ENCODE results near the gene TUT4. TPM values are rescaled to one million over a fixed set of nuclear protein-coding genes. Genes with fewer than 3 reads are reported as not detected.

TUT4 gene
- total RNA-seq, 1 donor from 2014 or later: 44.2 TPM

DNA sequence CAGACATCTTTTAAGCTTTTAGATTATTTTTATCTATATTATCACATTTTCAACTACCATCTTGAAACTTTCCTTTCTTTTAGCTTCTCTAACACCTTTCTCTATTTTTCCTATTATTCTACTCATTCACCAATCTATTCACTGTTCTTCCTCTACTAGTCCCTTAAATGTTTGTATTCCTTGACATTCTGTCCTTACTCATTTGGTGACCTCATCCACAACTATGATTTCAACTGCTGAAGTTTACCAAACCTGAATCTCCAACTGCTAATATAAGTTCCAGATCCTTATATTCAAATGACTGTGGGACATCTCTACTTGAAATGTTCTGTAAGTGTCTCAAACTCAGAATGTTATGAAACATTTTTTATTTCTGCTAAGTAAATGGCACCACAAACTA lies 49.2 kb downstream of the TUT4 start:
- H3K27ac ChIP-seq: no peak overlapping the region
- TF ChIP-seq, protein P1, sequence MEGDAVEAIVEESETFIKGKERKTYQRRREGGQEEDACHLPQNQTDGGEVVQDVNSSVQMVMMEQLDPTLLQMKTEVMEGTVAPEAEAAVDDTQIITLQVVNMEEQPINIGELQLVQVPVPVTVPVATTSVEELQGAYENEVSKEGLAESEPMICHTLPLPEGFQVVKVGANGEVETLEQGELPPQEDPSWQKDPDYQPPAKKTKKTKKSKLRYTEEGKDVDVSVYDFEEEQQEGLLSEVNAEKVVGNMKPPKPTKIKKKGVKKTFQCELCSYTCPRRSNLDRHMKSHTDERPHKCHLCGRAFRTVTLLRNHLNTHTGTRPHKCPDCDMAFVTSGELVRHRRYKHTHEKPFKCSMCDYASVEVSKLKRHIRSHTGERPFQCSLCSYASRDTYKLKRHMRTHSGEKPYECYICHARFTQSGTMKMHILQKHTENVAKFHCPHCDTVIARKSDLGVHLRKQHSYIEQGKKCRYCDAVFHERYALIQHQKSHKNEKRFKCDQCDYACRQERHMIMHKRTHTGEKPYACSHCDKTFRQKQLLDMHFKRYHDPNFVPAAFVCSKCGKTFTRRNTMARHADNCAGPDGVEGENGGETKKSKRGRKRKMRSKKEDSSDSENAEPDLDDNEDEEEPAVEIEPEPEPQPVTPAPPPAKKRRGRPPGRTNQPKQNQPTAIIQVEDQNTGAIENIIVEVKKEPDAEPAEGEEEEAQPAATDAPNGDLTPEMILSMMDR (IDR thresholded peaks at IDR 0.05): no peak
- intact Hi-C loops (cut with DNase I): no loop called here
- no peaks in the 10 kb centered on the region for H3K4me1 ChIP-seq
- DNase-seq: no peak
- no peak for ATAC-seq
- H3K27me3 ChIP-seq: no peaks in the 10 kb centered on the region
- H3K4me3 ChIP-seq: no peak overlapping the region
- H3K36me3 ChIP-seq: peaks cover 3% of the 10 kb centered on the region
- H3K9me3 ChIP-seq: no peaks in the 10 kb centered on the region

DNA sequence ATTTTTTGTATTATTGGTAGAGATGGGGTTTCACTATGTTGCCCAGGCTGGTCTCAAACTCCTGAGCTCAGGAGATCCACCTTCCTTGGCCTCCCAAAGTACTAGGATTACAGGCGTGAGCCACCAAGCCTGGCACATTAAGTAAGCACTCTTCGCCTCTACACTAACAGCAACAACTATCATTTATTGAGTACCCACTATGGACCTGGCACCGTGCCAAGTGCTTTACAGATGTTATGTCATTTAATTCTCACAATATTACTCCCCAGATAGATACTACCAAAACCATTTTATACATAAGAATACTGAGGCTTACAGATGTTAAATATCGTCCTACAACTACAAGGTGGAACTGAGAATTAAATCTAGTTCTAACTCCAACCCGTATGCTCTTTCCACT lies 50.1 kb downstream of the TUT4 start:
- intact Hi-C loops (cut with DNase I): no loop called here
- Histone ChIP-seq H3K36me3 (peaks cover 3% of the 10 kb centered on the region), H3K27ac (no peak overlapping the region), H3K27me3 (no peaks in the 10 kb centered on the region), H3K4me3 (no peak overlapping the region), H3K9me3 (no peaks in the 10 kb centered on the region), H3K4me1 (no peaks in the 10 kb centered on the region)
- TF ChIP-seq, protein P1 (IDR thresholded peaks at IDR 0.05): no peak
- ATAC-seq (no peak), DNase-seq (no peak)

DNA sequence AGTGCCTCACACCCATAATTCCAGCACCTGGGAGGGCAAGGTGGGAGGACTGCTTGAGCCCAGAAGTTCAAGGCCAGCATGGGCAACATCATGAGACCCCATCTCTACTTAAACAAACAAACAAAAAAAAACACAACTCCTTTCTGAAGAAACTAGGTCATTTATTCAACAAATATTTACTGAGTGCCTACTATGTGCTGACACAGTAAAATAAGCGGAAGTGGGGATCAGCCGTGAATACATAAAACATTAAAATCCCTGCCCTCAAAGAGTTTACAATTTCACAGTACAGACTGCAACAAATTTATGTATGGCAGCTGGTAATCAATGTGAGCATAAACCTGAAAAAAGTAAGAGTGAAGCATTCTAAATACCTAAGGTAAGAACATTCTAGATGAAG lies 65.3 kb downstream of the TUT4 start:
- Histone ChIP-seq H3K4me3 (no peak overlapping the region), H3K4me1 (no peaks in the 10 kb centered on the region), H3K27me3 (no peaks in the 10 kb centered on the region), H3K36me3 (peaks cover 17% of the 10 kb centered on the region), H3K27ac (no peak overlapping the region), H3K9me3 (no peaks in the 10 kb centered on the region)
- DNase-seq (no peak), ATAC-seq (no peak)
- intact Hi-C loops (cut with DNase I): no loop called here
- TF ChIP-seq, protein P1 (IDR thresholded peaks at IDR 0.05): no peak

DNA sequence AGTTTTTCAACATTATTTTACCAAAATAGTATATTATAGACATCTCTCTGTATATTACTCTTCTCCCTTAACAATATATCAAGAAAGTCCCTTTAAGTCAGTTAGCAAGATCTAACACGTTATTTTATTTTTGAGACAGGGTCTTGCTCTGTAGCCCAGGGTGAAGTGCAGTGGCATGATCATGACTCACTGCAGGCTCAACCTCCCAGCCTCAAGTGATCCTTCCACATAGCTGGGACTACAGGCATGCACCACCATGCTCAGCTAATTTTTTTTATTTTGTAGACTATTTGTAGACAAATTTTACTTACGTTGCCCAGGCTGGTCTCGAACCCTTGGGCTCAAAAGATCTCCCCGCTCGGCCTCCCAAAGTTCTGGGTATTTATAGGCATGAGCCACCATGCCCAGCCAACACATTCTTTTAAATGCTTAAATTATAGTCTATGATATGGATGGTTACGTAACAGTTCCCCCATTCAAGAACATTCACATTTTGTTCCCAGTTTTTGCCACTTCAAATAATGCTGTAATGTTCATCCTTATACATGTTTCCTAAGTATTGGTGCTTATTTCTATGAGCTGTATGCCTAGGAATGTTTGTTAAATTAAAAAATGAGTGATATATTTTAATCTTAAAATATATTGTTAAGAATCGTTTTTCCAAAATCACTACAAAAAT lies 70.4 kb downstream of the TUT4 start:
- Histone ChIP-seq H3K36me3 (peaks cover 15% of the 10 kb centered on the region), H3K9me3 (no peaks in the 10 kb centered on the region), H3K27me3 (no peaks in the 10 kb centered on the region), H3K27ac (no peak overlapping the region), H3K4me3 (no peak overlapping the region), H3K4me1 (no peaks in the 10 kb centered on the region)
- no peak for ATAC-seq
- TF ChIP-seq, protein P1 (IDR thresholded peaks at IDR 0.05): no peak
- intact Hi-C loops (cut with DNase I): no loop called here
- DNase-seq: no peak

DNA sequence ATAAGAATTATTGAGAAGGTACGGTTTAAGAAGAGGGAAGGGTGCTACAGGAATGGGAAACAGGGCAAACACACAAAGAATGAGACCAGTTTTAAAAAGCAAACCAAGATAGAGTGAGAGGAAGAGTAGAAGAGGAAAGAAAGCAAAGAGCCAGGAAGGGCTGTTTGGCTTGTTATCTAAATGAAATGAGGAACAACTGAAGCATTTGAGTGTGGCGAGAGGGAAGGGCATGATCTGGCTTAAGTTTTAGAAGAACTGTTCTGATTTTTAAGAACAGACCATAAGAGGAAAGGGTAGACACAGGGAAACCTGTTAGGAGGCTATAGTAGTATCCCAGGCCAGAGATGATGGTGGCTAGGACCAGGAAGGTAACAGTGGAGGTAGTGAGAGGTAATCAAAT lies 73.8 kb downstream of the TUT4 start:
- Histone ChIP-seq H3K27me3 (no peaks in the 10 kb centered on the region), H3K36me3 (peaks cover 32% of the 10 kb centered on the region), H3K27ac (no peak overlapping the region), H3K4me3 (no peak overlapping the region), H3K4me1 (no peaks in the 10 kb centered on the region), H3K9me3 (no peaks in the 10 kb centered on the region)
- DNase-seq (no peak), ATAC-seq (no peak)
- TF ChIP-seq, protein P1 (IDR thresholded peaks at IDR 0.05): no peak
- intact Hi-C loops (cut with DNase I): no loop called here

DNA sequence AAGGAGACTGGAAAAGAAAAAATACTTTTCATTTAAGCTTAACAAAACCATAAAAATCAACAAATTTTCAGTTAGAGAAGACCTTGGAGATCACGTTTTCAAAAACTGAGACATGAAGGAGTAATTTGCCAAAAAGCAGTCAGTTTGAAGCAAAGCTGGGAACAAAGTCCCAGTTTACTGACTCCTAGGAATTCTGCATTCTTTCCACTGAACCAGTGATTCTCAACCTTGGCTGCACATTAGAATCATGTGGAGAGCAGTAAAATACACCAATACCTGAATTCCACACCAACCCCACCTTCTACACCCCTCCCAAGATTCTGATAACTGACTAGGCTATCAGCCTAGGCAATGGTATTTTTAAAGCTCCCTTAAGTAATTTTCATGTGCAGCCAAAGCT lies 75.0 kb downstream of the TUT4 start:
- Histone ChIP-seq H3K27me3 (no peaks in the 10 kb centered on the region), H3K9me3 (no peaks in the 10 kb centered on the region), H3K27ac (no peak overlapping the region), H3K36me3 (peaks cover 36% of the 10 kb centered on the region), H3K4me1 (no peaks in the 10 kb centered on the region), H3K4me3 (no peak overlapping the region)
- ATAC-seq (no peak), DNase-seq (no peak)
- TF ChIP-seq, protein P1 (IDR thresholded peaks at IDR 0.05): no peak
- intact Hi-C loops (cut with DNase I): no loop called here

All from upper lobe of right lung (tissue), 1 donor.